8988T (cell line): ENCODE measurements around the gene SBSN.
A peak's percentile ranks its signal among the peaks of the same experiment; 100 is the strongest.

Source experiments
- DNase-seq: peaks from one replicate; pipeline ENCODE4 v3.0.0; 2011

SBSN gene

GRCh38 chr19:35528218-35529038 is at the start of gene SBSN:
SBSN (minus strand) TSS chr19:35528311; CDS start chr19:35528281, 30 bp downstream.
- DNase-seq: no peak

- no peak for DNase-seq
Measured at GRCh38 chr19:35571406-35571965, 43.4 kb upstream of the SBSN start.

GRCh38 chr19:35569281-35569781 is 41.2 kb upstream of the SBSN start:
- DNase-seq: no peak

DNA sequence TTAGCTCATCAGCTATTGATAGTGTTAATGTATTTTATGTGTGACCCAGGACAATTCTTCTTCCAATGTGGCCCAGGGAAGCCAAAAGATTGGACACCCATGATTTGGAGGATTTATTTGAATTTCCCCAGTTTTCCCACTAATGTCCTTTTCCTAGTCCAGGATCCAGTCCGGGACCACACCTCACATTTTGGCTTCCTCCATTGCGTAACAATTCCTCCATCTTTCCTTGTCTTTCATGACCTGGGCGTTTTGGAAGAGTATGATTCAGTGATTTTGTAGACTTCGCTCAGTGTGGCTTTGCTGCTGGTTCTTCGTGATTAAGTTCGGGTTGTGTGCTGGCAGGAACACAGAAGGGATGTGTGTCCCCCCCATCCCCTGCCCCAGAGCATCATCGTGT is 38.6 kb upstream of the SBSN start:
- DNase-seq: no peak

DNA sequence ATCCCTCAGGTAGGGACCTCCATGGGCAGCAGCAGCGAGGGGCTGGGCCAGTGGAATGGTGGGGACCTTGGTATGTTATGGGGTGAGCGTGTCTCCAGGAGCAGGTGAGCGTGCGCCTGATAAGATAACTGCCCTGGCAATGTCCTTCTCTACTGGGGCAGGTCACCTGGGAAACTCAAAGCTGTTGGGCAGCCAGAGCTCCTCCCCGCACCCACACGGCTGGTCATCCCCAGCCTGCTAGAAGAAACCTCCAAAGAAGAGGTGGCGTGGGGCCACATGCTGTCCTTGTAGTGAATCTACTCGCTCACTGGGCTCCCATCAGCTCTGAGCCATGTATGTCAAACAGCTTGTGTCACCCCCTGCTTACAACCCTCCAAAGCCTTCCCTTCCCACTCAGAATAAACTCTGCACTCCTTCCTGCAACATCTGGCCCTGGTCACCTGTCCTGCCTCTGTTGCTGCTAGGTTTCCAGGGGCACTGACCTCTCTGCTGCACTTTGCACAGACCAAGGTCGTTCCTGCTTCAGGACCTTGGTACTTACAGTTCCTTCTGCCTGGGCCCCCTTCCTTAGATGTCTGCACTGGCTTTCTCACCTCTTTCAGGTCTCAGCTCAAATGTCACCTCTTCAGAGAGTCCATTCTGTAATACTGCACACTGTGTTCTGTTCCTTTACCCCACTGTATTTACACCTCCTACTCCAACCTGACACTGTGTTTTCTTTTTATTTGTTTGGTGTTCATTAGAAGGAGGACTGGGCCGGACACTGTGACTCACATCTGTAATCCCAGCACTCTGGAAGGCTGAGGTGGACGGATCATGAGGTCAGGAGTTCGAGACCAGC is 37.1 kb upstream of the SBSN start:
- peak; percentile 27 for DNase-seq

GRCh38 chr19:35563207-35563829 is 35.2 kb upstream of the SBSN start, which contains the start of gene ATP4A:
ATP4A (minus strand) TSS chr19:35563658; CDS start chr19:35563629, 29 bp downstream.
- peak; percentile 8 for DNase-seq

GRCh38 chr19:35562776-35563175 is 34.7 kb upstream of the SBSN start:
- no peak for DNase-seq

GRCh38 chr19:35562336-35562735 is 34.2 kb upstream of the SBSN start:
- no peak for DNase-seq

DNA sequence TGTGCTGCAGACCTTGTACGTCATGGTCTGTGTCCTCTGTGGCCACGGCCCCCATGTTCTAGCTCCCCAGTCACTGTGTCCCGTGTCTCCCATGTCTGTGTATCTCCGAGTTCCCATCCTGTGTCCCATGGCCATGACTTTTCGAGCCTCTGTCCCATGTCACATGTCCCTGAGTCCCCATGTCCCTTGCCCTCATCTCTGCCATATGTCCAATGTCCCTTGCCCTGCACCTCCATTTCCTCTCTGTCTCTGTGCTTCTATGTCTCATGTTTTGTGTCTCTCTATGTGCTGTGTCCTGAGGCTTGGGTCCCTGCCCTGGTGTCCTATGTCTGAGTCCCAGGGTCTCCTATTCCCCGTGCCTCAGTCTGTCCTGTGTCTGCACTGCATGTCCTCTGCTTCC is 33.3 kb upstream of the SBSN start:
- no peak for DNase-seq

- no peak for DNase-seq
Measured at GRCh38 chr19:35560677-35561076, 32.6 kb upstream of the SBSN start.

DNA sequence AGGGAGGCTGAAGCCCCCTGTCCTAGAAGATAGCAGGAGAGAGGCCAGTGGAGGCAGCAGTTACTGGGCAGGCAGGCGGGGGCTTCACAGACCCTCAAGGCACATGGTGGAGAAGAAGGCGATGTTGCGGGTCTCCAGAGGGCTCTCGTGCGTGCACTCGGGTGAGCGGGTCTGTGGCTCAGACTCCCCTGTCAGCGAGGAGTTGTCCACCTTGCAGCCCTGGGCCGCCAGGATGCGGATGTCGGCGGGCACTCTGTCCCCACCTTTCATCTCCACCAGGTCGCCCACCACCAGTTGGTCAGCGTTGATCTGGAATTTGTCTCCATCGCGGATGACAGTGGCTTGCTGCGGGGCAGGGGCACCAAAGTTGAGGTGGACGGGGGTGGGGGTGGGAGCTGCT is 32.2 kb upstream of the SBSN start:
- no peak for DNase-seq

DNA sequence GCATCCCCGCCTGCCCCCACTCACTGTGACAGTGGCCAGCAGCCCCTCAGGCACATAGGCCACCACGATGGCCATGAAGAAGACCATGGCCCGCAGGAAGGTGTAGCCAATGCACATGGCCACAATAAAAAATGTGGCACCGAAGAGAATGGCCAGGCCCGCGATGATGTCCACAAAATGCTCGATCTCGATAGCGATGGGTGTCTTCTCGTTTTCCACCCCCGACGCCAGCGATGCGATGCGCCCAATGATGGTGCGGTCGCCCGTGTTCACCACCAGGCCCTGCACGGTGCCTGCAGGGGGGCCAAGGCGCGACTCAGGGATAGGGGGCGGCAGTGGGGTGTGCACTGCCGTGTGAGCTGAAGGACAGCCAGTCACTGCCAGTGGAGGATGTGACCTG is 31.7 kb upstream of the SBSN start:
- no peak for DNase-seq

DNA sequence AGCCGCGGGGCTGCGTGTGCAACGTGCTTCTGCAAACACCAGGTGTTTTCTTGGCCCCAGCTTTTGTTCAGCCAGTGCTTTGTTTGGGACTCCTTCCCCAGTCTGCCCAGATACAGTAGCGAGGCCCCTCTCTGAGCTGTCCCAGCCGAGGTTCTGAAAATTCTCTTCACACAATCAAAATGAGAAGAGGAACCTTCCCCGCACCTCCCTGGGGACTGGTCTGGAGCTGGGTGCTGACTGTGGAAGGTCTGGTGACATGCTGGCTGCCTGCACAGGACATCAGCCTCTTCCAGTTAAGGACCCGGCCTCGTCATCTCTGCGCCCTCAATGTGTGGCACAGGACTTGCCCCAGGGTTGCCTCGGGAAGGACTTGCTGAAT is 31.2 kb upstream of the SBSN start:
- DNase-seq: no peak

DNA sequence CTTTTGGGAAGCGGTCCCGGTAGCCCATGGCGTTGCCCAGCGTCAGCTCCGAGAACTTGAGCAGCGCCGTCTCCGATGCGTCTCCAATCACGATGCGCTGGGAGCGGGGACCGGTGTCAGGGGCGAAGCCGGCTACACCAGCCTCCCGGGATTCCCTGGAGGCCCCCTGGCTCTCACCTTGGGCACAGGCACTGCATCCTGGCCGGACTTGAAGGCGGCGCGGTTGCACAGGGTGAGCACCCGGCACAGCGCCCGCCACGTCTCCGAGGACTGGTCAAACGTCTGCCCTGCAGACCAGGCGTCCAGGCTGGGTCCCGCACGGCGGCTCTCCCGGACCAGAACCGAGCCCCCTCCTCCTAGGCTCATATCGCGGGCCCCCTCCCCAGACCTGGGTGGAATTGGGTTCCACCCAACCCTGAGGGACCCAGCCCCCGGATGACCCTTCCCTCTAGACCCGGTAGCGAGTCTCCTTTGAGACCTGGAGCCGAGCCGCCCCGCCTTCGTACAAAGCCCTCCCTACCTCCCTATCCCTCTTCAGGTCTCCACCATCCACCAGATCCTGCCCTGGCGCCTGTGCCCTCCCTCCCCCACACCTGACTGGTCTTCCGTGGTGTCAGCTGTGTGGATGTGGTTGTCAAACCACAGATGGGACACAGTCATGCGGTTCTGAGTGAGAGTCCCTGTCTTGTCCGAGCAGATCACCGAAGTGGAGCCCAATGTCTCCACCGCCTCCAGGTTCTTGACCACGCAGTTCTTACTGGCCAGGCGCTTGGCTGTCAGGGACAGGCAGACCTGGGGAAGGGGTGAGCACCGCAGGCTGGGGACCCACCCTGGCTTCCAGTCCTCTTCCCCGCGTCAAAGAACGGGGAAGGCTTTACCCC is 30.5 kb upstream of the SBSN start:
- no peak for DNase-seq

- peak; percentile 43 for DNase-seq
Measured at GRCh38 chr19:35557539-35558399, 29.7 kb upstream of the SBSN start.

- peak; percentile 23 for DNase-seq
Measured at GRCh38 chr19:35556846-35557538, 28.9 kb upstream of the SBSN start.

DNA sequence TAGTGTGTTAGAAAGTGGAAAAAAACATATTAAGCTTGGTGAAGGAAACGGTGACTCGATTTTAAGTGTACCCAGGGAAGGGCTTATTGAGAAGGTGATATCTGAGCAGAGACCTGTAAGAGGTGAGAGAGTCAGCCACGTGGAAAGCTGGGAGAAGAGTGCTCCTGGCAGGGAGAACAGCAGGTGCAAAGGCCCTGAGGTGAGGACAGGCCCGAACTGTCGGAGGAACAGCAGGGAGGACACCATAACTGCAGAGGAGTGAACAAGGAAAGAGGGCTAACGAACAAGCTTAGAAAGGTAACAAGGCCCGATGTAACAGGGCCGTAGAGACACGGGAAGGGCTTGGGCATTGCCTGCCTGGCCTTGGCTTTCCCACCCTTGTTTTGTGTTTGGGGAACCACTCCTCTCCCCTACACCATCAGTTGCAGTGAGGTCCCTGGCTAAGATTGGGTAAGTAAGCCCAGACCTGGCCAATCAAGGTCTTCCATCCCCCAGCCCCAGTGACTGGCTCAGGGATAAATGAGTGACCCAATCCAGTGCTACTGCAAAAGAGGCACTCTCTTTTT is 28.0 kb upstream of the SBSN start:
- DNase-seq: peak; percentile 6

GRCh38 chr19:35555301-35556005 is 27.3 kb upstream of the SBSN start:
- peak; percentile 96 for DNase-seq

- no peak for DNase-seq
Measured at GRCh38 chr19:35554076-35554475, 26.0 kb upstream of the SBSN start.
